ENCODE results near the gene SAFB.

DNA sequence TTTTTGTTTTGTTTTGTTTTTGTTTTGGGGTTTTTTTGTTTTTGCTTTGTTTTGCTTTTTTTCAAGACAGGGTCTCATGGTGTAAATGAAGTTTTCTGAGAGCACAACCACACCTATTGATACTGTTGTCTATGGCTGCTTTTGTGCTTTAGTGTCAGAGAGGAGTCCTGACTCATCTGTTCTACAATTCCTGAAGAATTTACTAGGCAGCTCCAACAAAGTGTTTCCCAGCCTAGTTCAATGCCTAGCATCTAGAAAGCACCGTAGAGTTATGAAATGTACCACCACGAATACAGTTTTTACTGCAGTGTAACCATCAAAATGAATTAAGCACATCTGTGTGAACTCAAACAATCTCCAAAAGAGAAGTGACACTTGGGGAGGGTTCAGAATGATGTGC is 21.2 kb downstream of the SAFB start:
- TF ChIP-seq, protein P1, sequence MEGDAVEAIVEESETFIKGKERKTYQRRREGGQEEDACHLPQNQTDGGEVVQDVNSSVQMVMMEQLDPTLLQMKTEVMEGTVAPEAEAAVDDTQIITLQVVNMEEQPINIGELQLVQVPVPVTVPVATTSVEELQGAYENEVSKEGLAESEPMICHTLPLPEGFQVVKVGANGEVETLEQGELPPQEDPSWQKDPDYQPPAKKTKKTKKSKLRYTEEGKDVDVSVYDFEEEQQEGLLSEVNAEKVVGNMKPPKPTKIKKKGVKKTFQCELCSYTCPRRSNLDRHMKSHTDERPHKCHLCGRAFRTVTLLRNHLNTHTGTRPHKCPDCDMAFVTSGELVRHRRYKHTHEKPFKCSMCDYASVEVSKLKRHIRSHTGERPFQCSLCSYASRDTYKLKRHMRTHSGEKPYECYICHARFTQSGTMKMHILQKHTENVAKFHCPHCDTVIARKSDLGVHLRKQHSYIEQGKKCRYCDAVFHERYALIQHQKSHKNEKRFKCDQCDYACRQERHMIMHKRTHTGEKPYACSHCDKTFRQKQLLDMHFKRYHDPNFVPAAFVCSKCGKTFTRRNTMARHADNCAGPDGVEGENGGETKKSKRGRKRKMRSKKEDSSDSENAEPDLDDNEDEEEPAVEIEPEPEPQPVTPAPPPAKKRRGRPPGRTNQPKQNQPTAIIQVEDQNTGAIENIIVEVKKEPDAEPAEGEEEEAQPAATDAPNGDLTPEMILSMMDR (IDR thresholded peaks at IDR 0.05): no peak
- TF ChIP-seq REST (IDR thresholded peaks at IDR 0.05; ENCODE audit: insufficient read depth in 1 of 2, low read depth in 2 of 2, low read length in 1 of 2) (no peak), POLR2AphosphoS5 (IDR thresholded peaks at IDR 0.05; ENCODE audit: low read depth, low read length) (no peak), SIN3A (IDR thresholded peaks at IDR 0.05; ENCODE audit: borderline replicate concordance, insufficient read depth, low read depth, low read length) (no peak)

Measured in Panc1 (cell line).